Progenitor cell of endocrine pancreas (in vitro differentiated cells): Measurements from ENCODE around the gene MAP2K7. TPM values are rescaled to one million over a fixed set of nuclear protein-coding genes. Genes with fewer than 3 reads are reported as not detected.
"Not testable (repeated sequence)": the region's sequence is repeated elsewhere in the genome, so short reads cannot be mapped to it uniquely, and the experiment has no call there.

Source experiments
- DNase-seq: peaks from one replicate; pipeline ENCODE4 v3.0.0; 2021; ENCODE audit warnings: low spot score; ENCODE audit not compliant: unreplicated experiment
- H3K27ac Mint-ChIP-seq: 2 replicates; pipeline ENCODE4 v1.8.0; 2021; ENCODE audit warnings: mild to moderate bottlenecking, moderate library complexity, mixed read lengths
- H3K27me3 Mint-ChIP-seq: 2 replicates; pipeline ENCODE4 v1.8.0; 2021; ENCODE audit warnings: mixed read lengths
- H3K36me3 Mint-ChIP-seq: 2 replicates; pipeline ENCODE4 v1.8.0; 2022; ENCODE audit warnings: mixed read lengths; ENCODE audit not compliant: insufficient read depth
- H3K4me1 Mint-ChIP-seq: 2 replicates; pipeline ENCODE4 v1.8.0; 2021; ENCODE audit warnings: low read depth, mixed read lengths
- H3K4me3 Mint-ChIP-seq: 2 replicates; pipeline ENCODE4 v1.8.0; 2021; ENCODE audit warnings: low read depth, mild to moderate bottlenecking, moderate library complexity, mixed read lengths
- H3K9me3 Mint-ChIP-seq: 2 replicates; pipeline ENCODE4 v1.8.0; 2021; ENCODE audit warnings: low read depth, mixed read lengths
- CTCF ChIP-seq: fragments of 200-600 bp; sonication (generic); IDR thresholded peaks from one replicate; pipeline ENCODE4 v1.5.0; 2021; ENCODE audit warnings: antibody characterized with exemption, mild to moderate bottlenecking; ENCODE audit not compliant: unreplicated experiment
- total RNA-seq: library from RNA; stranded (reverse); gene quantifications from 2 replicates; pipeline ENCODE4 v1.2.1, GENCODE V29; 2021

The MAP2K7 gene
- total RNA-seq, 1 donor from 2014 or later = 53.5 TPM

DNA sequence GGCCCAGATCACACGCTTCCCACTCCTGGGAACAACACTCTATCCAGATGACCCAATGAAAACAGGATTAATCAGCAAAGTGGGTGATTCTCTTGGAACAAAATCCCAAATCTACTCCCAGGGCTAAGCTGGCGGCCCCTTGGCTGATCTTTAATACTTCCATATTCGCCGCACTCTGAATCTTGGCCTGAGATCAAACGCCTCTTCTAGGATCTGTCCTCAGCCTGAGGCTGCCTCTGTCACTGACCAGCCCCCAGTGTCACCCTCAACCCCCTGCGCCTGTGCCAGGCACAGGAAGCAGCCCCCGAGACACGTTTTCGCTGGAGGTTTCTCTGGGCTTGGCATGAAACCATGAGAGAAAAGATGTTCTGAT, 24.6 kb downstream of the MAP2K7 start:
- peaks cover 6% of the 10 kb centered on the region for H3K4me1 Mint-ChIP-seq
- no peak for DNase-seq
- H3K9me3 Mint-ChIP-seq = no peaks in the 10 kb centered on the region
- H3K27me3 Mint-ChIP-seq = no peaks in the 10 kb centered on the region
- TF ChIP-seq CTCF = no peak
- peaks cover 5% of the 10 kb centered on the region for H3K36me3 Mint-ChIP-seq
- no peak overlapping the region for H3K27ac Mint-ChIP-seq
- peak overlapping the region; percentile 22 for H3K4me3 Mint-ChIP-seq

DNA sequence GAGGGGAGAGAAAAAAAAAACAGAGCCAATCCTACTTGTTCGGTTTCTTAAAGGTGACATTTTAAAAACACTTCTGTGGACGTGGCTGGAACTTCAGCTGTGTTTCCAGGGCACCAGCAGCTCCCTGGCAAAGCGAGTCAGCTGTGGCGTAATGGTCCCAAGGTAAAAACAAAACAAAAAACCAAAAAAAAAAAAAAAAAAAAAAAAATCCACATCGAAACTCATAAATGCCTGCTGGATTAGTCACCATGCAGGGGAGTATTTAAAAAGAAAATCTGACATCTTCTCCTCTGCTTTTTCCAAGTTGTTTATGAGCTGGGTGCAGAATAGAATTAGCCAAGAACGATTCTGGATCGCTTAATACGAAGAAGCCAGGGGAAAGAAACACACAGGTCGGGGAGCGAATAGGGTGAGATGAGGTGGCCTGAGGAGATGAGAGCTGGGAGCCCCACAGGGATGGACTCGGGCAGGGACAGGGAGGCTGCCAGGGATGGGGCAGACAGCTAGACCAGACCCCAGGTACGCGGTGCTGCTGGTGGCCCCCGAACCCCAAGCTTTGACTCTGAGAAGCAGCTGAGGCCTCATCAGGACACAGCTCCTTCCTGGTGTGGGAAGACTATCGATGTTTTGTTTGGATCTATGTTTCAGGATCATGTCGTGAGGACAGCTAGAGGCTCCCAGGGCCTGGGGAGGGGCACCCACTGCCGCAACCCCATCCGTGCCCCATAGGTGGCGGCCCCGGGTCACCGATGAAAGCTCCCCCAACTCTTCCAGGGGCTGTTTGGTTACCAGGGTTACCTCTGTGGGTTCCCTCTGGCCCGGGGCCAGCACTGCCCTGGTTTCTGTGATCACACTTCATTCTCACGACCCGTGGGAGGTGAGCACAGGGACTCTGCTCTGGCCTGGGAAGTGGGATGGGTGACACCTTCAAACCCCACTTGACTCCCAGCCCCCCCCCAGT, 25.3 kb downstream of the MAP2K7 start:
- Mint-ChIP-seq H3K4me1 (peaks cover 6% of the 10 kb centered on the region), H3K27ac (peak overlapping the region; percentile 23), H3K27me3 (no peaks in the 10 kb centered on the region), H3K36me3 (peaks cover 5% of the 10 kb centered on the region), H3K4me3 (no peak overlapping the region), H3K9me3 (no peaks in the 10 kb centered on the region)
- TF ChIP-seq CTCF = peak; percentile 40
- DNase-seq = no peak

DNA sequence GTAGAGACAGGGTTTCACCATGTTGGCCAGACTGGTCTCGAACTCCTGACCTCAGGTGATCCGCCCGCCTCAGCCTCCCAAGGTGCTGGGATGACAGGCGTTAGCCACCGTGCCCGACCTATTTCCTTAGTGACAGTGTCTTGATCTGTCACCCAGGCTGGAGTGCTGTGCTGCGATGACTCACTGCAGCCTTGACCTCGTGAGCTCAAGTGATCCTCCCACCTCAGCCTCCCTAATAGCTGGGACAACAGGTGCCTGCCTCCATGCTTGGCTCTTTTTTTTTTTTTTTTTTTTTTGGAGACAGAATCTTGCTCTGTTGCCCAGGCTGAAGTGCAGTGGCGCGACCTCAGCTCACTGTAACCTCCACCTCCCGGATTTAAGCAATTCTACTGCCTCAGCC, 26.4 kb downstream of the MAP2K7 start:
- H3K27ac Mint-ChIP-seq = not testable (repeated sequence)

GRCh38 chr19:7930765-7931164, 27.1 kb downstream of the MAP2K7 start:
- no peaks in the 10 kb centered on the region for H3K27me3 Mint-ChIP-seq
- H3K36me3 Mint-ChIP-seq = peaks cover 8% of the 10 kb centered on the region
- no peak for DNase-seq
- H3K4me1 Mint-ChIP-seq = peaks cover 4% of the 10 kb centered on the region
- no peak for TF ChIP-seq CTCF
- H3K9me3 Mint-ChIP-seq = no peaks in the 10 kb centered on the region
- no peak overlapping the region for H3K4me3 Mint-ChIP-seq
- H3K27ac Mint-ChIP-seq = no peak overlapping the region

More for the DNA sequence above, 26.4 kb downstream of the MAP2K7 start:
- H3K36me3 Mint-ChIP-seq, H3K9me3 Mint-ChIP-seq, H3K4me1 Mint-ChIP-seq, DNase-seq, H3K4me3 Mint-ChIP-seq, H3K27me3 Mint-ChIP-seq: not testable (repeated sequence)

DNA sequence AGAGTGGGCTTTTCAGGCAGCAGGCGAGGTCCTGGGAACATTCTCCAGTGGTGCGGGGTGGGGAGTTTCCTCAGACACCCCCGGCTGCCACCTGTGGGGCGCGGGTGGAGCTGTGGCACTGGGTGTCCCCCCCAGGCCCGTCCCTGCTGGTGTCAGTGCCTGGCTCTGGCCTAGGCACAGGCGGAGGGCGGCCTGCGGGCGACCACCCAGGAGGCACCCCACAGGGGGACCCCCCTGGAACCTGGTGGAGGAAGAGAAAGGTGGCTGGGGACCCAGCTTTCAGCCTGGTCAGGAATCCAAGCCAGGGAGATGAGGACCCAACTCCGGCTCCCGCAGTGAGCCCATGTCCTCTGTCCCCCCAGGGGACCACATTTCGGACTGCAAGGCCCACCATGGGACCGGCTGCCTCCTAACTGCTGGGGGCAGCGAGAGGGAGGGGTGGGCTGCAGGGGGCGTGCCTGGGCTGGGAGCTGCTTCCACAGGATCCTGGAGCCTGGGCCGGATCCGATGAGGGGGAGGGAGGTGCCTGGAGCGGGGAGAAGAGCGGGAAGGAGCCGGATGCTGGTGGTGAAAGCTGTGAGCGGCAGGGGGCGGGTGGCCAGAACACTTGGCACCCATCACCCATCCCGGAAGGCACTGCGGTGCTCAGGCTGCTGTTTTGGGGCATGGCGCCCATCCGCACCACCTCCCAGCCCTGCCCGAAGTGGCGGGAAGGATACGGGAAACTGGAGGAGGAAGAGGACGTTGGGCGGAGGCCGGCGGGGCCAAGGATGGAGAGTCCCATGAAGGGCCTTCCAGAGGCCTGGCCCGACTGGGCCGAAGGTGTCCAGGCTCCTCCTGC, 27.8 kb downstream of the MAP2K7 start:
- no peak overlapping the region for H3K27ac Mint-ChIP-seq
- no peak overlapping the region for H3K4me3 Mint-ChIP-seq
- peaks cover 8% of the 10 kb centered on the region for H3K36me3 Mint-ChIP-seq
- H3K4me1 Mint-ChIP-seq = peaks cover 2% of the 10 kb centered on the region
- no peak for DNase-seq
- no peaks in the 10 kb centered on the region for H3K27me3 Mint-ChIP-seq
- H3K9me3 Mint-ChIP-seq = no peaks in the 10 kb centered on the region
- TF ChIP-seq CTCF = no peak
